ENCODE results near the gene MYOC.

Gene MYOC

DNA sequence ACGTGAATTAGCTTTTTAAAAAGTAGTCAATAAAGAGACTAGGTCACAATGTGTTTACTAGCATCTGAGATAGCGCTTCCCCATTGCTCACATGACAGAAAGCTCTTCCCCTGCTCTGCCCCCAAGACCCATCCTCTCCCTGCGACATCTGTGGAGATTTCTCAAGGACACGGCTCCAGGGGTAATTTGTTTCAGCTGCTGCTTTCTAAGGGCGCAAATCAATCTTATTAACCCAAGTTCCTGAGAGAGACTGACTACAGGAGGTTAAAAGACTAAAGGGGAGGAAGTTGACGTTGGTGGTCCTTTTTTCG, 30.4 kb downstream of the MYOC start, which contains the start of gene MYOCOS:
Gene MYOCOS, plus strand, starts transcription at position 92 of the 311 bp plus-strand sequence. CDS start 1,641 bp downstream, outside the sequence.
- TF ChIP-seq, protein P1, sequence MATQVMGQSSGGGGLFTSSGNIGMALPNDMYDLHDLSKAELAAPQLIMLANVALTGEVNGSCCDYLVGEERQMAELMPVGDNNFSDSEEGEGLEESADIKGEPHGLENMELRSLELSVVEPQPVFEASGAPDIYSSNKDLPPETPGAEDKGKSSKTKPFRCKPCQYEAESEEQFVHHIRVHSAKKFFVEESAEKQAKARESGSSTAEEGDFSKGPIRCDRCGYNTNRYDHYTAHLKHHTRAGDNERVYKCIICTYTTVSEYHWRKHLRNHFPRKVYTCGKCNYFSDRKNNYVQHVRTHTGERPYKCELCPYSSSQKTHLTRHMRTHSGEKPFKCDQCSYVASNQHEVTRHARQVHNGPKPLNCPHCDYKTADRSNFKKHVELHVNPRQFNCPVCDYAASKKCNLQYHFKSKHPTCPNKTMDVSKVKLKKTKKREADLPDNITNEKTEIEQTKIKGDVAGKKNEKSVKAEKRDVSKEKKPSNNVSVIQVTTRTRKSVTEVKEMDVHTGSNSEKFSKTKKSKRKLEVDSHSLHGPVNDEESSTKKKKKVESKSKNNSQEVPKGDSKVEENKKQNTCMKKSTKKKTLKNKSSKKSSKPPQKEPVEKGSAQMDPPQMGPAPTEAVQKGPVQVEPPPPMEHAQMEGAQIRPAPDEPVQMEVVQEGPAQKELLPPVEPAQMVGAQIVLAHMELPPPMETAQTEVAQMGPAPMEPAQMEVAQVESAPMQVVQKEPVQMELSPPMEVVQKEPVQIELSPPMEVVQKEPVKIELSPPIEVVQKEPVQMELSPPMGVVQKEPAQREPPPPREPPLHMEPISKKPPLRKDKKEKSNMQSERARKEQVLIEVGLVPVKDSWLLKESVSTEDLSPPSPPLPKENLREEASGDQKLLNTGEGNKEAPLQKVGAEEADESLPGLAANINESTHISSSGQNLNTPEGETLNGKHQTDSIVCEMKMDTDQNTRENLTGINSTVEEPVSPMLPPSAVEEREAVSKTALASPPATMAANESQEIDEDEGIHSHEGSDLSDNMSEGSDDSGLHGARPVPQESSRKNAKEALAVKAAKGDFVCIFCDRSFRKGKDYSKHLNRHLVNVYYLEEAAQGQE (IDR thresholded peaks at IDR 0.05; ENCODE audit: low read depth) = no peak
- TF ChIP-seq EP300 (IDR thresholded peaks at IDR 0.05; ENCODE audit: borderline replicate concordance) = no peak
- TF ChIP-seq FOXM1 (IDR thresholded peaks at IDR 0.05; ENCODE audit: borderline replicate concordance, low read depth) = no peak
- TF ChIP-seq YY1 (IDR thresholded peaks at IDR 0.05; ENCODE audit: low read depth) = no peak
- TF ChIP-seq, protein P2, sequence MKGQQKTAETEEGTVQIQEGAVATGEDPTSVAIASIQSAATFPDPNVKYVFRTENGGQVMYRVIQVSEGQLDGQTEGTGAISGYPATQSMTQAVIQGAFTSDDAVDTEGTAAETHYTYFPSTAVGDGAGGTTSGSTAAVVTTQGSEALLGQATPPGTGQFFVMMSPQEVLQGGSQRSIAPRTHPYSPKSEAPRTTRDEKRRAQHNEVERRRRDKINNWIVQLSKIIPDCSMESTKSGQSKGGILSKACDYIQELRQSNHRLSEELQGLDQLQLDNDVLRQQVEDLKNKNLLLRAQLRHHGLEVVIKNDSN (IDR thresholded peaks at IDR 0.05) = no peak
- TF ChIP-seq TAF1 (IDR thresholded peaks at IDR 0.05; ENCODE audit: low read depth) = no peak
- TF ChIP-seq TEAD4 (IDR thresholded peaks at IDR 0.05) = no peak
- TF ChIP-seq NFIC (IDR thresholded peaks at IDR 0.05) = no peak
- no peak for TF ChIP-seq ZBTB7A (IDR thresholded peaks at IDR 0.05; ENCODE audit: low read depth)

- TF ChIP-seq ZBTB7A (IDR thresholded peaks at IDR 0.05; ENCODE audit: low read depth) (no peak), RAD21 (IDR thresholded peaks at IDR 0.05; ENCODE audit: low read depth) (no peak), TCF12 (IDR thresholded peaks at IDR 0.05; ENCODE audit: low read depth) (no peak), EP300 (IDR thresholded peaks at IDR 0.05; ENCODE audit: borderline replicate concordance) (no peak), TEAD4 (IDR thresholded peaks at IDR 0.05) (no peak), EGR1 (IDR thresholded peaks at IDR 0.05) (no peak), CEBPB (IDR thresholded peaks at IDR 0.05) (no peak), FOXM1 (IDR thresholded peaks at IDR 0.05; ENCODE audit: borderline replicate concordance, low read depth) (no peak), CREB1 (IDR thresholded peaks at IDR 0.05; ENCODE audit: low read depth) (no peak), YY1 (IDR thresholded peaks at IDR 0.05; ENCODE audit: low read depth) (no peak), NFIC (IDR thresholded peaks at IDR 0.05) (no peak)
- TF ChIP-seq, protein P1 (IDR thresholded peaks at IDR 0.05; ENCODE audit: low read depth) = no peak
- TF ChIP-seq, protein P3, sequence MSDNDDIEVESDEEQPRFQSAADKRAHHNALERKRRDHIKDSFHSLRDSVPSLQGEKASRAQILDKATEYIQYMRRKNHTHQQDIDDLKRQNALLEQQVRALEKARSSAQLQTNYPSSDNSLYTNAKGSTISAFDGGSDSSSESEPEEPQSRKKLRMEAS (IDR thresholded peaks at IDR 0.05) = no peak
- TF ChIP-seq, protein P2 (IDR thresholded peaks at IDR 0.05) = no peak
Measured at GRCh38 chr1:171616586-171616985, 35.9 kb downstream of the MYOC start.

DNA sequence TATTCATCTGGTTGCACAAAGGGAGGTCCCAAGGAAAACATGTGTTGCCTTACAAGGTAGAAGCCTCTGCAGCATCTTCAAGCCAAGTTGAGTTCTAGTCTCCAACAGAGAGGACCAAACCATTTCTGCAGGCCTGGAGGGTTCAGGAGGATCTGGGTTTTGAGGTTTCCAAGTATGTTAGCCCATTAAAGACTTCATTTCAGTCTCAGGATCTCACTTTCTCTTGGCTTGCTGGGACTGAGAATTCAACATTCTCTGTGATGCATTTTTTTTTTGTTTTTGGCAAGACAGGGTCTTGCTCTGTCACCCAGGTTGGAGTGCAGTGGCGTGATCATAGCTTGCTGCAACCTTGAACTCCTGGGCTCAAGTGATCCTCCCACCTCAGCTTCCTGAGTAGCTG, 39.2 kb downstream of the MYOC start:
- TF ChIP-seq CREB1 (IDR thresholded peaks at IDR 0.05; ENCODE audit: low read depth) (no peak), FOXM1 (IDR thresholded peaks at IDR 0.05; ENCODE audit: borderline replicate concordance, low read depth) (no peak)
- TF ChIP-seq, protein P3 (IDR thresholded peaks at IDR 0.05) = no peak

DNA sequence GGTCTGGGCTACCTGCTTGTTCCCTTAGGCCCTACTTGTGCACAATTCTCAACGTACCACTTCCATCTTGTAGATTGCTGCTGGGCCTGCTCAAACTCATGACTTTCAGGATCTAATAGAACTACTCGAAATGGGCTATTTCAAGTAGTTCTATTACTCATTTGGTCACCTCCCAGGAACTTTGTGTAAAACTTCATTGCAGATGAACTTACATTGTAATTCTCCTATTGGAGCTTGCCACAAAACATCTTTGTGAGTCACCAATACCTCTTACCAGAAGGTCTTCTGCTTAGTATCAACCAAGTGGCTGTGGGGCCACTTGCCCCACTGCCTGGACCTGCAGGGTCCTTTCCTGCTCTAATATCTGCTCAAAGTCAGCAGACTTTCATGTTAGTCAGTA, 41.2 kb downstream of the MYOC start:
- TF ChIP-seq FOXM1 (IDR thresholded peaks at IDR 0.05; ENCODE audit: borderline replicate concordance, low read depth) (no peak), TAF1 (IDR thresholded peaks at IDR 0.05; ENCODE audit: low read depth) (no peak)

GRCh38 chr1:171610385-171610784, 42.1 kb downstream of the MYOC start:
- TF ChIP-seq TEAD4 (IDR thresholded peaks at IDR 0.05) (no peak), TCF12 (IDR thresholded peaks at IDR 0.05; ENCODE audit: low read depth) (no peak), EGR1 (IDR thresholded peaks at IDR 0.05) (no peak), ZBTB7A (IDR thresholded peaks at IDR 0.05; ENCODE audit: low read depth) (no peak), FOXM1 (IDR thresholded peaks at IDR 0.05; ENCODE audit: borderline replicate concordance, low read depth) (no peak), CREB1 (IDR thresholded peaks at IDR 0.05; ENCODE audit: low read depth) (no peak), TAF1 (IDR thresholded peaks at IDR 0.05; ENCODE audit: low read depth) (no peak), YY1 (IDR thresholded peaks at IDR 0.05; ENCODE audit: low read depth) (no peak), NFIC (IDR thresholded peaks at IDR 0.05) (no peak), CEBPB (IDR thresholded peaks at IDR 0.05) (no peak), RAD21 (IDR thresholded peaks at IDR 0.05; ENCODE audit: low read depth) (no peak)
- TF ChIP-seq, protein P3 (IDR thresholded peaks at IDR 0.05) = no peak
- TF ChIP-seq, protein P2 (IDR thresholded peaks at IDR 0.05) = no peak
- TF ChIP-seq, protein P1 (IDR thresholded peaks at IDR 0.05; ENCODE audit: low read depth) = no peak
